PC-9 (cell line): ENCODE results near the gene ARNT2.

Source experiments
- EZH2 ChIP-seq: fragments of 200-600 bp; sonication (generic); IDR thresholded peaks from 2 replicates; pipeline ENCODE4 v1.8.0; 2017; ENCODE audit warnings: antibody characterized with exemption, low read depth
- TF ChIP-seq, protein P1 (sequence below): fragments of 200-600 bp; sonication (generic); conservative IDR thresholded peaks from 2 replicates; pipeline ENCODE4 v1.6.1; 2017; ENCODE audit warnings: mixed run types, antibody characterized with exemption, mild to moderate bottlenecking, moderate library complexity

DNA sequence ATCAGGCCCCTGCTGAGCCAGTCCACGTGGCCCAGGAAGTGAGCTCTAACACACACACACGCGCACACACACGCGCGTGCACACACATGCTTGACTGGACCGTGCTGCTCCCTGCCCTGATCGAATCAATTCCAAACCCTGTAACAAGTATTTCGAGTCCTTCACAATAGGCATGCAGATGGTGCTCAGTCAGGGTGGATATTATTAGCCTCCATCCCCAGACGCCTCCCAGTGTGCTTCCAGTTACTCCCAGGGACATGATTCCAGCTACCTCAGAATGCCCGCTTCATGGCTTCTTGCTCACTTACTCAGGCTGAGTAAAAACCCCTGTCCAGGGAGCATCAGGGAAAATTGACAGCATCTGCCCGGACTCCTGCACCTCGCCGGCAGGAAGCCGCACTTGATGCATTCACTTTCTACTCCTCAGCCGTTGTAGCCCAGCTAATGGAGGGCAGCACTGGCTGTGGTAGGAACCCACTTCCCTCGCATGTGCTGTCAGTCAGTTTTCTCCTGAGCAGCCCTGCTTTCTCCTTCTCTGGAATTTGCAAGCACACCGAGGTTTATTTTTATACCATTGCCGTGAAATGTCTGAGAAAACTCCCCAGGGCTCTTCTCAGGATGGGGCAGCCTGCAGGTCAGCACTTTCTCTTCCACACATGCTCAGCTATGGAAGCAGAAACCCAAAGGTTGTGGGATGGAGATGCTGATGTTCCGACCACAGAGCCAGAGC lies 164.9 kb downstream of the ARNT2 start:
- TF ChIP-seq, protein P1, sequence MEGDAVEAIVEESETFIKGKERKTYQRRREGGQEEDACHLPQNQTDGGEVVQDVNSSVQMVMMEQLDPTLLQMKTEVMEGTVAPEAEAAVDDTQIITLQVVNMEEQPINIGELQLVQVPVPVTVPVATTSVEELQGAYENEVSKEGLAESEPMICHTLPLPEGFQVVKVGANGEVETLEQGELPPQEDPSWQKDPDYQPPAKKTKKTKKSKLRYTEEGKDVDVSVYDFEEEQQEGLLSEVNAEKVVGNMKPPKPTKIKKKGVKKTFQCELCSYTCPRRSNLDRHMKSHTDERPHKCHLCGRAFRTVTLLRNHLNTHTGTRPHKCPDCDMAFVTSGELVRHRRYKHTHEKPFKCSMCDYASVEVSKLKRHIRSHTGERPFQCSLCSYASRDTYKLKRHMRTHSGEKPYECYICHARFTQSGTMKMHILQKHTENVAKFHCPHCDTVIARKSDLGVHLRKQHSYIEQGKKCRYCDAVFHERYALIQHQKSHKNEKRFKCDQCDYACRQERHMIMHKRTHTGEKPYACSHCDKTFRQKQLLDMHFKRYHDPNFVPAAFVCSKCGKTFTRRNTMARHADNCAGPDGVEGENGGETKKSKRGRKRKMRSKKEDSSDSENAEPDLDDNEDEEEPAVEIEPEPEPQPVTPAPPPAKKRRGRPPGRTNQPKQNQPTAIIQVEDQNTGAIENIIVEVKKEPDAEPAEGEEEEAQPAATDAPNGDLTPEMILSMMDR: no peak
- TF ChIP-seq EZH2: no peak
